ENCODE measurements around the gene OR5A1. TPM values are rescaled to one million over a fixed set of nuclear protein-coding genes. Genes with fewer than 3 reads are reported as not detected.
"Not testable (repeated sequence)": the region's sequence is repeated elsewhere in the genome, so short reads cannot be mapped to it uniquely, and the experiment has no call there.

OR5A1 gene
- not detected for total RNA-seq

DNA sequence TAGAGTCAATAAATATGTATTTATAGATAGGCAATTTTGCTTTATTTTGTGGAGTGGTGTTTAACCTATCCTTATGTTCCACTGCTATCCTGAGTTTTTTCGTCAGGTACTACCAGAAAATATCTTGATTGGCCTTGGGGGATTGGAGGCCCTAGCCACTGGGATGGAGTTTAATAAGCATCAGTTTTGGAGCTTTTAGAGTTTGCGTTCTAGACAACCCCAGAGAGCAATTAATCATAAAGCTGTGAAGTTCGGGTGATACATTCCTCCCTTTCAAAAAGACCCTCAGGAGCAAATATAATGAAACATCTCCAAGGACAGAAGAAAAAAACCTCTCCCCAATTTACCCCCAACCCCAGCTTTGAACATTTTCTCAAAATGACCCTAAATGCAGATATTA, at the start of gene OR5A1:
Gene OR5A1, plus strand, starts transcription at position 301 of the 400 bp plus-strand sequence. CDS start 6,700 bp downstream, outside the sequence.
- DNase-seq = no peak

DNA sequence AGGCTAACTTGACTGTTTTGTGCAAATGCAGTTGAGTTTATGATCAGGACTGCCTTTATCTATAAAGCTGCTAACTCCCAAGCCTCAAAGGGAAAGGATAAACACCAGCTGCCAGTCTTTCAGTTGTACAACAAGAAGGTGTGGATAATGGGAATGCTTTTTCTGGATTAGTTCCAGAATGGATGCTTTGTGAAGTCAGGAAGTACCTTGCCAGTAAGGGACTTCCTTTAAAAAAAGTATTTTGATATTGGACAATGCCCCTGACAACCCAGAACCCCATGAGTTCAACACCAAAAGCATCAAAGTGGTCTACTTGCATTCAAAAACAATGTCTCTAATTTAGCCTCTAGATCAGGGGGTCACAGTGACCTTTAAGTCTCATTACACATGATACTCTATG, 42.1 kb upstream of the OR5A1 start:
- DNase-seq = no peak

DNA sequence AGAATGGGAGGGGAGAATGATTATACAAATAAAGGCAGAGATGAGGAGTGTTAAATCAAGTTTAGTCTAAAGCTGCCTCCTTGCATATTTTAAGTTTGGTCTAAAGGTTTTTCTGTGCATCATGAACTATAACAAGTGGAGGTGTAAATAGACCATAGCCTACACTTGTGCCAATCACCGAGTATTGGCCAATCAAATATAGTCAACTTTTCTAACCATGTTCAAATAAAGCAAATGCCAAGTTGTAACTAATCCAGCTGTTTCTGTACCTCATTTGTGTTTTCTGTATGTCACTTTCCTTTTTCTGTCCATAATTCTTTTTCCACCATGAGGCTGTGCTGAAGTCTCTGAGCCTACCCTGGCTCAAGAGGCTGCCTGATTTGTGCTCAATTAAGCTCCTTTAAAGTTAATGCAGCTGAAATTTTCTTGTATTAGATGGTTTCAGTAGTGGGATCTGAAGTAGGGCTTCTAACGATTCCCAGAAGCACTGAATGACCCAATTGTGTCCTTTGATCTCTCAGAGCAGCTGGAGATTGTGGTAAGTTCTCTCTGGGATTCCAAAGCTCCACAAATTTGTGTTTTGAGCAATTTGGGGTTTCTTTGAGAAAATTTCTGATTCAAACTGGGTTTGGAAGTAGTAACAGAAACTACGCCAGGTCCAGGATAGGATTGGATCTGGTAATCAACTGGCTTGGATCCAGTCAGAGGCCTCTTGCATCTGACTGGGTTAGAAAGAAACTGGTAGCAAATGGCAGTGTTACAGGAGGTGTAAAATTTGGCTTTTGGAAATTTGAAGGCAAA, 35.6 kb upstream of the OR5A1 start:
- DNase-seq = no peak

DNA sequence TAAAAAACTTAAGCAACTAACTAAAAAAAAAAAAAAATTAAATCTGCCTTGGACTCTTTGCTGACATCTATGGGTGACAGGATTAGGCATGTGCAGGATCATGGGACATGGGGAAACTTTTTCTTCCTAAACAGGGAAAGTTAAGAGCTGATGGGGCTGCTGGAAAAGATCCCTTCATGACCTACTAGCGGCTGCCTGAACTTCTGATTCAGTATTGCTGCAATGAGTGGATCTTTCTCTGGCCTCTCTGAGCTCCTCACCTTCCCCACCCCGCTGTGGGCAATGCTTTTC, 35.1 kb upstream of the OR5A1 start:
- DNase-seq = no peak

DNA sequence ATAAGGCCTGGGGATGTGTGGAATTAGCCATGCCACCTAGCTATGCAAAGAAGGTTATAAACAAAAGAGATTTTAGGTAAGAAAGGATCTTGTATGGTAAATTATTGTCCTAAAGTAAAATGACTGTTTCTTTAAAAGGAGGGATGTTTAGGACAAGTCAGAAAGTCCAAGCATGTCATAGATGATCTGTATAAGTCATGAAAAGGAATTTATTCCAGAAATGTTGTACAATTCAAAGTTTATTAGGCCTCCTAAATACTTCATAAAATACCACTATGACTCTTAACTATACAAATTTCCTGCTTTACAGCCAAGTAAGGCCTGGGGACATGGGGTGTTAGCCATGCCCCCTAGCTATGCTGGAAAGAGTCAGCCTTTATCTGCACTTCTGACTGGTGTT, 32.7 kb upstream of the OR5A1 start:
- no peak for DNase-seq

DNA sequence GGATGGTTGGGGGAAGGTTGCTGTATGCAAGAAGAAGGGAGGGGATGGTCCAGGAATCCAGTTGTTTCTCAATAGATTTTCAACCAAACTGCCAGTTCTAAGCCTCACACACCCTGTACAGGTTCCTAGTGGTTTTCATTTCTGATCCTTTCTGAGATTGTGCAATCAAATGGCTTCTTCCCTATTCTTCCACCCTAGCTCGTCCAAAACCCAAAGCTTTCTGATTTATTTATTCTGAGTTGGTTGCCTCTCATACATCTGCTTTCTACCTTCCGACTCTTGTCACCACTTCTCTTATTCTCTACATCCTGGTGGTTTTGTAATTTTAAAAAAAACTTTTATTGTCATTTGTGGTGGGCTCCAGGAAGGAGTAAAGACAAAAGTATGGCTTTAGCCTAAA, 22.6 kb upstream of the OR5A1 start:
- DNase-seq = no peak

DNA sequence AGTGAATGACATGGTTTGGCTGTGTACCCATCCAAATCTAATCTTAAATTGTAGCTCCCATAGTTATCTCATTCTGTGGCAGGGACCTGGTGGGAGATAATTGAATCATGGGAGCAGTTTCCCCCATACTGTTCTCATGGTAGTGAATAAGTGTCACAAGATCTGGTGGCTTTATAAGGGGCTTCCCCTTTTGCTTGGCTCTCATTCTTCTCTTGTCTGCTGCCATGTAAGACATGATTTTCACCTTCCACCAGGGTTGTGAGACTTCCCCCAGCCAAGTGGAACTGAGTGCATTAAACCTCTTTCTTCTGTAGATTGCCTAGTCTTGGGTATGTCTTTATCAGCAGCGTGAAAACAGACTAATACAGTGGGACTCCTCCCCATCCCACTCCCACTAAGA, 21.2 kb upstream of the OR5A1 start:
- no peak for DNase-seq

DNA sequence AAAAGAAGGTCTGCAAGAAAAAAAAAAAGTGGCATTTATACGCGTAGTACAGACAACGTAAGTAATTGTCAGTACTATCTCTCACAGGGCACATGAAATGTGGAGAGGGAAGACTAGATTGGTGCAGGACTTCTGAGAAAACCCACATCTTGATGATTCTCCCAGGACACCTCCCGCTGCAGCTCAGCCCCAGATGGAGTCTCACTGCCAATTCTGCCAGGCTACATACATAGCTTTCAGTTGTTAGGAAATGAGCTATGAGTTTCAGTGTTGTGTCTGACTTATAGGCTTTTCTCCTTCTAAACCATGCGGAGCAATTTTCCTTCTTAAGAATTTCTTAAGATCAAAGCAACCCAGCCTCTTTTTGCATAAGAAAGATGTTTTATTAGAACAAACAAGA, 19.7 kb upstream of the OR5A1 start:
- DNase-seq = peak; percentile 21

DNA sequence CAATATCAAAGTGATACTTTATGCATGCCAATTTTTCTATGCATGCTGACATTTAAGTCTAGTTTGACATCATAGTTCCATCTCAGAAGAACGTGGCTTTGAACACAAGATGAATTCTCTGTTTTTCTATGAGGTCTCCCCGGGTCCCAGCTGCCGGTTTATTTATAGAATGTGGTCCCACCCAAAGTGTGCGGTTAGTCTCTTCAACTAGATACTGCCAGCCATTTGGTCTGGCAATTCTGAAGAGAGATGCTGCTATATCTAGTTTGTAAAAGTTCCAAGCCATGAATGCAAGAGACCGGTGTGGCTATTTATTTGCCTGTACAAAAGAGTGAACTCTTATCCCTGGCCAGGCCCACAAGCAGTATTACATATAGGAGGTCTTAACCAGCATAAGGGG, 19.2 kb upstream of the OR5A1 start:
- no peak for DNase-seq

DNA sequence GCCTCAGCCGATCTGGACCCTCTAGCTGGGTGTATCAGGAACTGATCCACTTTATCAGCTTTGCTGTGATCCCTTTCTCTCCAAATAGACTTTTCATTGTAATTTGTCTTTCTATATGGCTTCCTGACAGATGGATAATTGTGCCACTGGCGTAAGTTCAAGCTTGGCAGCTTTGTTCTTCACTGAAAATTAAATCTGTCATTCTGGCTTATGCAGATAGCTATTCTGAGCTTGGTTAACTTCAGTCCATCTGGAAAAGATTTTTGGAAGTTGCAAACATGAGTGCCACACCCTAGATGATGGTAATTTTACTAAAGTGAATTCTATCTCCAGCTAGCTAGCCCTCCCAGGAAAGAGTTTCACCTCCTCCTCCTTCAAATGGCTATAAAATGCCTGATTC, 18.1 kb upstream of the OR5A1 start:
- peak; percentile 31 for DNase-seq

DNA sequence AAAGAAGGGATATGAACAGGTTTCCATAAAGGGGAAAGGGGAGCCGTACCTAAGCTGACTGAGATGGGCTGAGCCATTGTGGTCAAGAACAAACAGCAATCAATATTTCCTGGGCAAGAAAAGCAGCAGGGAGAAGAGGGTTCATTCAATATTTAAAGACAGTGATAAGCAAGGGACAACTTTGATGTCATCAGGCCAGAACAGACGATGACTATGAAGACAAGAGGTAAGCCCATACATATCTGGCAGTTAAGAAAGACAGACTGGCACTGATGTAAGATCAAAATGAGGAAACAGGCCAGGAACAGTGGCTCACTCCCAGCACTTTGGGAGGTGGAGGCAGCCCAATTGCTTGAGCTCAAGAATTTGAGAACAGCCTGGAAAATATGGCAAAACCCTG, 12.4 kb upstream of the OR5A1 start:
- DNase-seq = no peak

DNA sequence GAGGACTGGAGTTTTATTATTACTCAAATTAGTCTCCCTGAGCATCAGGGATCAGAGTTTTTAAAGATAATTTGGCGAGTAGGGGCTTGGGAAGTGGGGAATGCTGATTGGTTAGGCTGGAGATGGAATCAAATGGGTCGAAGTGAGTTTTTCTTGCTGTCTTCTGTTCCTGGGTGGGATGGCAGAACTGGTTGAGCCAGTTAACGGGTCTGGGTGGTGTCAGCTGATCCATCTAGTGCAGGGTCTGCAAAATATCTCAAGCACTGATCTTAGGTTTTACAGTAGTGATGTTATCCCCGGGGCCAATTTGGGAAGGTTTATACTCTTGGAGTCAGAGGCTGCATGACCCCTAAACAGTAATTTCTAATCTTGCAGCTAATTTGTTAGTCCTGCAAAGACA, 11.1 kb upstream of the OR5A1 start:
- DNase-seq = no peak

DNA sequence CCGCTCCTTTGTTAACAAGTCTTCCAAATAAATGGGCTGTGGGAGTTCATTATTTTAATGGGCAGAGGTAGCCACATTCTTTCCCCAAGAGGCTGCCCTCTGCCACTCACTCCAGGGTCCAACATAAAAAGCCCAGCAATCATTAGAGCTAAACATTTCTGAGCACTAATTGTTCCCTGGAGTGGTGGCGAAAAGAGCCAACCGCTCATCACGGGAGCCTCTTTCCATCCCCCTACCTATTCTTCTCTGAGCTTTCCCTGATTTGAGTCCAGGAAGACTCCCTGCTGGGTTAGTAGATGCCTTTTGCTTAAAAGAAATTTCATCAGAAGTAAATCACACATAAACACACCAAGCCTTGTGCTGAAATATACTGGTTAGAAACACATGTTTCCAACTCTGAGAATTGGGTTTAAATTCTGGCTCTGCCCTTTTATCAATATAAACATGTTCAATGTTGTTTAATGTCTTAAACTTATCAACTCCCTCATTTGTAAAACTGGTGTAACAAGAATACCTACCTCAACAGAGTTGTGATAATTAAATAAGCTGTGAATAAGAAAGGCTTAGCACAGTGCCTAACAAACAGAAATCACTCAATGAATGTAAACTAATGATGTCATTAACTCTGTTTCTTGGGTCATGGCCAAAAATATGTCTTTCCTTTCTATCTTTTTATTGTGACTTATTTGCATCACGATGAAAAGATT, 9.8 kb upstream of the OR5A1 start, which contains the start of gene OR5A2:
Gene OR5A2, minus strand, starts transcription at position 53 of the 707 bp plus-strand sequence. CDS start 3,460 bp downstream, outside the sequence.
- no peak for DNase-seq

DNA sequence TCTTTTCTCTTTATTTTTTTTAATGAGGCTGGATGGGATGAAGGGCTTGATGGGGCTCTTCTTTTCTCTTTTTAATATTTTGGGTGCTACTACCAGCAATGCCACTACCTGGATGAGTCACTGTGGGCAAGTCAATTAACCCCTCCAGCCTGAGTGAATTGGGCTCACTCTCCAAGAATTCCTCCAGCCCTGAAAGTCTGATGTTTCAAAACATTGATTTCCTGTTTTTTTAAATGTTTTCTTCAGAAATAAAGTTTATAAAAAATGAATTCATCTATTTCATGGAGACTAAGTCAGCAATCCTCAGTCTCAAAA, 9.2 kb upstream of the OR5A1 start:
- no peak for DNase-seq

DNA sequence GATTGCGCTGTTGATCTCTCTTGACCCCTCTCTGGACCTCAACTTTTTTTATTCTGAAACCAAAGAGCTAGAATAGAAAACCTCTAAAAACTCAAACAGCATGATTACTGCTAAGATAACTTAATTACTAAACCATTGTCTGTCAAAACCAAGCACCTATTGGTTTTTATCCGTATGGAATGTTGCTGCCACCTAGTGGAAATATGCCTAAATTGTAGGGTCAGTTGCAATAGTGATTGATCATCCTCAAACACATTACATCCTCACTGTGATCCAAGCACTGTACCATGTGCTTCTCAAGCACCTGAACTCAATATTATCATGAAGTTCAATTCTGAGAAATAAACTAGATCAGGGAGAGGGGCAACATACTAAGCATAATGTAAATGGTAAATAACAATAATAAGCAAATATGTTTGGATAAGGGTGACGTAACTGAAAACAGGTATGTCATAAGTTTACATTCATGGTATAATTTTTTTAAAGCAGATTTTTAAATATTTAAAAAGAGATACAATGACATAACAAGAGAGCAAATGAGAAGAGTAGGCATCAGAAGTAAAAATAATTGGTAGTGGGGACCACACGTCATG, 6.2 kb upstream of the OR5A1 start:
- DNase-seq = peak; percentile 7

DNA sequence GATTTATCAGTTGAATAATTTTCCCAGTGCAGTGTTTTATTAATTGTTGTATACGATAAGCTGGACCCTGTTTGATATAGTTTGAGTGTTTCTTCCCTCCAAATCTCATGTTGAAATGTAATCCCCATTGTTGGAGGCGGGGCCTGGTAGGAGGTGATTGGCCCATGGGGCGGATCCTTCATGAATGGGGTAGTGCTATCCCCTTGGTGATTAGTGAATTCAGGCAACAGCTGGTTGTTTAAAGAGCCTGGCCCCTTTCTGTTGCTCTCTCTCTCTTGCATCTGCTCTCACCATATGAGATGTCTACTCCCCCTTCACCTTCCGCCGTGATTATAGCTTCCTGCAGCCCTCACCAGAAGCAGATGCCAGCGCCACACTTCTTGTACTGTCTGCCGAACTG, 1.5 kb downstream of the OR5A1 start:
- DNase-seq = no peak

DNA sequence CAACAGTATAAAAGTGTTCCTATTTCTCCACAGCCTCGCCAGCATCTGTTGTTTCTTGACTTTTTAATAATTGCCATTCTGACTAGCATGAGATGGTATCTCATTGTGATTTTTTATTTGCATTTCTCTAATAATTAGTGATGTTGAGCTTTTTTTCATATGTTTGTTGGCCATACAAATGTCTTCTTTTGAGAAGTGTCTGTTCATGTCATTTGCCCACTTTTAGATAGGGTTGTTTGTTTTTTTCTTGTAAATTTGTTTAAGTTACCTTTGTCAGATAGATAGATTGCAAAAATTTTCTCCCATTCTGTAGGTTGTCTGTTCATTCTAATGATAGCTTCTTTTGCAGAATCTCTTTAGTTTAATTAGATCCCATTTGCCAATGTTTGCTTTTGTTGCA, 9.4 kb downstream of the OR5A1 start:
- not testable (repeated sequence) for DNase-seq

DNA sequence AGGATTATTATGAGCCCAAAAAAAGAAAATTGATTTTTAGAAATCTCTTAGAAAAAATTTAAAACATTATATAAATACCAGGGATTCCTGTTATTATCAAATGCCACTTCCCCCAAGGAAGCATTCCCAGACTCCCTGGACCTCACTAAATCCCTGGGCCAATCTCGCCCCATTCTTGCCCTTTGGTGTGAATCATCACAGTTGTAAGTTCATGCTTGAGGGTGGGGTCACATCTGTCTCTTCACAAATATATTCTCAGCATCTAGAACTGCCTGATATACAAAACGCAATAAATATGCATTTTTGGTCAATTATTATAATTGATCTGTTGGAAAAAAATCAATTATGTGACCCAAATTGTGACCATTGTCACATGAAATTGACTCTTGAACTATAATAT, 12.2 kb downstream of the OR5A1 start:
- no peak for DNase-seq

DNA sequence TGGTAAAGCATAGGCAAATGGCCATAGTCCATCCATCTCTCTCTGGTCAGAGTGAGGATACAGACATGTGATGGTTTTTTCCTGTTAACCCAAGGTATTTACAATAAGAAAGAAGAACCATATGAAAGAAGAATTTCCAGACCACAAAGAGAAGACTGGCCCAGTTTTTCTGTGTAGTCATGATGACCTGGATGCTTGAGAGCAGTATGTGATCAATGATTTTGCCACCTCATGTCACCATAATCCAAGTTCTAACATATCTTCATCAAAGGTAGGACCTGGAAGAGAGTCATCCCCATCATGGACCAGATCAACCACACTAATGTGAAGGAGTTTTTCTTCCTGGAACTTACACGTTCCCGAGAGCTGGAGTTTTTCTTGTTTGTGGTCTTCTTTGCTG, 20.4 kb downstream of the OR5A1 start, which contains the start of gene OR4D6:
Gene OR4D6, plus strand, starts transcription at position 301 of the 400 bp plus-strand sequence. Its CDS starts 0 bp downstream, at position 301.
- DNase-seq = no peak

DNA sequence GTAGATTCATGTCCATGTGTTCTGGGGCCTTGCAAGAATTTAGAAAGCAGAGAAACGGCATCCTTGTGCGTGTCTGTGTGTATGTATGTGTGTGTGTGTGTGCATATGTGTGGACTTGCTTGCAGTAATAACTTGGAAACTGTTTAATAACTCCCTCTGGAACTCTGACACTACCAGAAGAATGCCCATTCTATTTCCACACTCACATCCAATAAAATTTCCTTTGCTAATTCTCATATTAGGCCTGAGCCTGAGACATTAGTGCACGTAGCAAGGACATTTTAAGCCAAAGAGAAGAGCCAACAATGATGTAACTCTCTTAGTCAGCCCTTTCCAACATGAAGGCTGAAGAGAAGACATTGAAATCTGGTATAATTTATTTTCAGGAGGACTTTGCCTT, 23.6 kb downstream of the OR5A1 start:
- peak; percentile 7 for DNase-seq

DNA sequence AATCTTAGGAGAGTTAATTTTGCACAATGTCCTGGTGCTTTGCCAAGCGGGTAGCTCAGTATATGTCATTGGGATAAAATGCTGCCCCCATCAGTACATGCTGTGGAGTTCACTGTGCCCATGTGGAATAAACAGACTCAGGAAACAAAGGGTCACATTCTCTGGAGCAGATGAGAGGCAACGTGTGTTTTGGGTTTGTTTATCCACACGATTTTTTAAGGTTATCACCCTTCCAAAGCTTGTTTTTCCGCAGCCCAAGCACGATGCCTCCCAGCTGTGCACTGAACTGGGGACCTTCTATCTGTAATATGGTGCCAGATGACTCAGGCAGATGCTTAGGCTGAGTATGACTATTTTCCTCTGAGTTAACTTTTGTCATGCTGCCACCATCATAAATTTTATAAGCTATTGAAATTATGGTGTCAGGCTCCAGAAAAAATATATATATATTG, 26.9 kb downstream of the OR5A1 start:
- peak; percentile 85 for DNase-seq

DNA sequence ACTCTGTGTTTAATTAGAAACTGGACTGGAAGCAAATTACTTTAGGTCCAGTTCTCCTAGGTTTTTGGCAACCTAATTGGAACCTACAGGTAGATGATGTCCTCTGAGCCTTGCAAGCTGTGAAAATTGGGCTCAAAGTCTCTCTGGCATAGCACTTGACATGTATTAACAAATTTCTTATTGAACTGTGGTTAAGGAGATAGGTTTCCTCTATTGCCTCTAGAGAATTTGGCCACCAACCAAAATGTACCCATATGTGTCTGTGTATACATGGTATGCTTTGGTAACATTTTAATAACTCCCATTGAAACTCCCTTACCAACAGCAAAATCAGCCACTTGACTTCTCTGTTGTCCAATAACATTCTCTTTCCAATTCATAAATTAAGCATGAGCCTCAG, 36.7 kb downstream of the OR5A1 start, which contains the start of gene OR4D10:
Gene OR4D10, plus strand, starts transcription at position 301 of the 400 bp plus-strand sequence. CDS start 4,115 bp downstream, outside the sequence.
- DNase-seq = no peak

DNA sequence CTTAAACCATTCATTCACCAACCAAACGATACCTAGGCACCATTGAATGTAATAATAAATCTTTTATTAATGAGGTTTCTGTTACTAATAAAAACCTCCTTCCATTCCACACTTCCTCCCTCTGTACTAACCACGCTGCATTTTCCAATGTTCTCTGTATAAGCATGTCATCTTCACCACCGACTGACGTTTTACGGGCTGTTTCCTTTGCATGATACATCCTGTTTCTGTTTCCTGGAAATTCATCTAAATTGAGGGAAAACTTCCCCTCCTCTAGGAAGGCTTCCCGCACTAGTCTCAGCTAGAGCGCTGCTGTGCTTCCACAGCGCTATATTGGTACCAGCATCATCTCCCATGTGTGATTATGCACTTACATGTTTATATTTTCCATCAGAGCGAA, 38.9 kb downstream of the OR5A1 start:
- no peak for DNase-seq
